GM12878 (cell line): Measurements from ENCODE around the gene CWC25. TPM values are rescaled to one million over a fixed set of nuclear protein-coding genes. Genes with fewer than 3 reads are reported as not detected.

ENCODE experiments used
- JUND ChIP-seq: IDR thresholded peaks from 2 replicates; pipeline ENCODE4 v1.6.1; 2012; ENCODE audit warnings: low read depth, mild to moderate bottlenecking, low read length, improper control_type of control experiment, moderate library complexity
- KLF5 ChIP-seq: fragments of 450-650 bp; IDR thresholded peaks from 2 replicates; pipeline ENCODE4 v1.6.1; 2014; ENCODE audit warnings: mild to moderate bottlenecking; ENCODE audit not compliant: partially characterized antibody
- NBN ChIP-seq: fragments of 450-650 bp; IDR thresholded peaks from 2 replicates; pipeline ENCODE4 v1.6.1; 2016
- NR2C1 ChIP-seq: fragments of 450-650 bp; IDR thresholded peaks from 2 replicates; pipeline ENCODE4 v1.6.1; 2017; ENCODE audit warnings: antibody characterized with exemption, mild to moderate bottlenecking, moderate library complexity
- PAX8 ChIP-seq: fragments of 450-650 bp; IDR thresholded peaks from 2 replicates; pipeline ENCODE4 v1.6.1; 2017; ENCODE audit warnings: mild to moderate bottlenecking, moderate library complexity
- POU2F2 ChIP-seq: IDR thresholded peaks from 3 replicates; pipeline ENCODE4 v1.6.1; 2011; ENCODE audit warnings: low read depth, mild to moderate bottlenecking, low read length, borderline replicate concordance
- RAD51 ChIP-seq: fragments of 450-650 bp; IDR thresholded peaks from 2 replicates; pipeline ENCODE4 v1.6.1; 2016; ENCODE audit warnings: moderate library complexity, mild to moderate bottlenecking, inconsistent platforms
- RELA ChIP-seq: fragments of 450-650 bp; IDR thresholded peaks from 2 replicates; pipeline ENCODE4 v1.8.0; 2014; ENCODE audit warnings: borderline replicate concordance; ENCODE audit not compliant: partially characterized antibody
- RFX5 ChIP-seq: IDR thresholded peaks from 2 replicates; pipeline ENCODE4 v1.6.1; 2011; ENCODE audit warnings: low read depth, low read length, improper control_type of control experiment
- RUNX3 ChIP-seq: IDR thresholded peaks from 2 replicates; pipeline ENCODE4 v1.6.1; 2012; ENCODE audit warnings: low read length, inconsistent platforms
- STAT1 ChIP-seq: fragments of 450-650 bp; conservative IDR thresholded peaks from 2 replicates; pipeline ENCODE4 v1.6.1; 2014; ENCODE audit warnings: antibody characterized with exemption, mild to moderate bottlenecking
- TCF3 ChIP-seq: IDR thresholded peaks from 2 replicates; pipeline ENCODE4 v1.6.1; 2012; ENCODE audit warnings: low read depth, mild to moderate bottlenecking, low read length, borderline replicate concordance; ENCODE audit not compliant: insufficient read depth
- WRNIP1 ChIP-seq: IDR thresholded peaks from 2 replicates; pipeline ENCODE4 v1.6.1; 2011; ENCODE audit warnings: low read depth, low read length, improper control_type of control experiment, borderline replicate concordance
- YBX1 ChIP-seq: fragments of 450-650 bp; IDR thresholded peaks from 2 replicates; pipeline ENCODE4 v1.6.1; 2016; ENCODE audit warnings: antibody characterized with exemption
- ZNF217 ChIP-seq: fragments of 450-650 bp; IDR thresholded peaks from 2 replicates; pipeline ENCODE4 v1.6.1; 2017; ENCODE audit warnings: antibody characterized with exemption, mild to moderate bottlenecking
- polyA plus RNA-seq, 11 experiments: library from polyadenylated mRNA; depleted of rRNA in 4 of 11; unstranded in 6 of 11; stranded (reverse) in 5 of 11; fragments of >200 nt; fragmentation: Nextera tagmentation in 4 of 11; fragmentation: Illumina TruSeq in 1 of 11; extraction: Ambion mirVana in 4 of 11; extraction: Trizol in 1 of 11; gene quantifications; 1 replicate in 1 of 11; 2 replicates in 10 of 11; pipeline versions ENCODE4 v1.2.1 to v1.2.3, GENCODE V29; 2011 to 2016; ENCODE audit warnings: inconsistent platforms in 2 of 11, missing spikeins in 2 of 11, low read depth in 1 of 11
- total RNA-seq, 4 experiments: library from RNA; depleted of rRNA in 3 of 4; stranded (reverse); fragments of >200 nt in 3 of 4; fragmentation: Illumina TruSeq in 1 of 4; extraction: Trizol in 1 of 4; gene quantifications; 2 replicates each; pipeline versions ENCODE4 v1.2.1 to v1.2.3, GENCODE V29; 2013 to 2021
- TF ChIP-seq, protein P1 (sequence below): fragments of 450-650 bp; formaldehyde crosslinking; IDR thresholded peaks from 2 replicates; pipeline ENCODE4 v1.5.0; 2022; ENCODE audit warnings: mild to moderate bottlenecking, missing genetic modification characterization
- TF ChIP-seq, protein P2 (sequence below): fragments of 450-650 bp; IDR thresholded peaks from 2 replicates; pipeline ENCODE4 v1.6.1; 2017; ENCODE audit warnings: mild to moderate bottlenecking, moderate library complexity
- TF ChIP-seq, protein P3 (sequence below): IDR thresholded peaks from 2 replicates; pipeline ENCODE4 v1.6.1; 2011; ENCODE audit warnings: borderline replicate concordance, low read depth, mild to moderate bottlenecking, moderate library complexity, low read length; ENCODE audit not compliant: insufficient read depth, poor library complexity, severe bottlenecking
- TF ChIP-seq, protein P4 (sequence below): fragments of 450-650 bp; IDR thresholded peaks from 2 replicates; pipeline ENCODE4 v1.6.1; 2016; ENCODE audit warnings: mild to moderate bottlenecking

Gene CWC25
- total and polyA plus RNA-seq, 10 of the 15 experiments (the other 5 are each of a cell fraction or from before 2014, with no cell fraction given), result 14.7 to 29.7 (median 22.9) TPM

DNA sequence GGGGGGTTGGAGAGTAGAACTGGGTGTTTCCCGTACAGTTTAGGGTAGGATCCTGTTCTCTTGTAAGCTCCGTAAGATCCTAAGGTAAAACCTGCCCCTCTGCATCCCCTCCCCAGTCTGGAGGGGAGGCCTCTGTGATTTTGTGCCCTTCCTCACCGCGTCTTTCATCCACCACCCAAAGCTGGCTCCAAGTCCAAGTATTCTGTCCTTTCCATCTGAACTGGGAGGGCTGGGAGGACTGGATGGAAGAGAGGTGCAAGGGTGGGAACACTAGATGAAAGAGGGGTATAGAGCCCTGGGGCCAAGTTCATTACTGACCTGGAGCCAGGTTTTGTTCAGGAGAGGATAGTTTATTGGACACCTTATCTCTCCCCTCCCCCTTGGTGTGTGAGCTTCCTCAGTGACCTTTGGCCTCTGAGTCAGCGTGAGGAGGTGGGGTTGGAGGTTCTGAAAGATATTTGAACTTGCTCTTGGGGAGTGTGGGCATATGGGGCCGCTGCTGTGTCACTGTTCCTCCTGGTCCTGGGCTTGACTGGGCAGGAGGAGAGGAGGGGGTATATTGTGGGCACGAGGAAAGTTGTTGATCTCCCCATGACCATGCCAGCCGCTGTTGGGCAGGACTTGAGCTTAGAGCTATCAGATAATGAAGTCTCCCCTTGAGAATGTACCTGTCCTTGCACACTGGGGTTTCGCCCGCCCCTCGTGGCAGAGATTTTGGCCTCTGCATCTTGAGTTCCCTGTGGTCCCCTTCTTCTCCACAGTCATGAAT is 46.3 kb upstream of the CWC25 start (continued):
- TF ChIP-seq, protein P1, sequence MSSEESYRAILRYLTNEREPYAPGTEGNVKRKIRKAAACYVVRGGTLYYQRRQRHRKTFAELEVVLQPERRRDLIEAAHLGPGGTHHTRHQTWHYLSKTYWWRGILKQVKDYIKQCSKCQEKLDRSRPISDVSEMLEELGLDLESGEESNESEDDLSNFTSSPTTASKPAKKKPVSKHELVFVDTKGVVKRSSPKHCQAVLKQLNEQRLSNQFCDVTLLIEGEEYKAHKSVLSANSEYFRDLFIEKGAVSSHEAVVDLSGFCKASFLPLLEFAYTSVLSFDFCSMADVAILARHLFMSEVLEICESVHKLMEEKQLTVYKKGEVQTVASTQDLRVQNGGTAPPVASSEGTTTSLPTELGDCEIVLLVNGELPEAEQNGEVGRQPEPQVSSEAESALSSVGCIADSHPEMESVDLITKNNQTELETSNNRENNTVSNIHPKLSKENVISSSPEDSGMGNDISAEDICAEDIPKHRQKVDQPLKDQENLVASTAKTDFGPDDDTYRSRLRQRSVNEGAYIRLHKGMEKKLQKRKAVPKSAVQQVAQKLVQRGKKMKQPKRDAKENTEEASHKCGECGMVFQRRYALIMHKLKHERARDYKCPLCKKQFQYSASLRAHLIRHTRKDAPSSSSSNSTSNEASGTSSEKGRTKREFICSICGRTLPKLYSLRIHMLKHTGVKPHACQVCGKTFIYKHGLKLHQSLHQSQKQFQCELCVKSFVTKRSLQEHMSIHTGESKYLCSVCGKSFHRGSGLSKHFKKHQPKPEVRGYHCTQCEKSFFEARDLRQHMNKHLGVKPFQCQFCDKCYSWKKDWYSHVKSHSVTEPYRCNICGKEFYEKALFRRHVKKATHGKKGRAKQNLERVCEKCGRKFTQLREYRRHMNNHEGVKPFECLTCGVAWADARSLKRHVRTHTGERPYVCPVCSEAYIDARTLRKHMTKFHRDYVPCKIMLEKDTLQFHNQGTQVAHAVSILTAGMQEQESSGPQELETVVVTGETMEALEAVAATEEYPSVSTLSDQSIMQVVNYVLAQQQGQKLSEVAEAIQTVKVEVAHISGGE (CRISPR knock-in tag), result no peak
- TF ChIP-seq, protein P2, sequence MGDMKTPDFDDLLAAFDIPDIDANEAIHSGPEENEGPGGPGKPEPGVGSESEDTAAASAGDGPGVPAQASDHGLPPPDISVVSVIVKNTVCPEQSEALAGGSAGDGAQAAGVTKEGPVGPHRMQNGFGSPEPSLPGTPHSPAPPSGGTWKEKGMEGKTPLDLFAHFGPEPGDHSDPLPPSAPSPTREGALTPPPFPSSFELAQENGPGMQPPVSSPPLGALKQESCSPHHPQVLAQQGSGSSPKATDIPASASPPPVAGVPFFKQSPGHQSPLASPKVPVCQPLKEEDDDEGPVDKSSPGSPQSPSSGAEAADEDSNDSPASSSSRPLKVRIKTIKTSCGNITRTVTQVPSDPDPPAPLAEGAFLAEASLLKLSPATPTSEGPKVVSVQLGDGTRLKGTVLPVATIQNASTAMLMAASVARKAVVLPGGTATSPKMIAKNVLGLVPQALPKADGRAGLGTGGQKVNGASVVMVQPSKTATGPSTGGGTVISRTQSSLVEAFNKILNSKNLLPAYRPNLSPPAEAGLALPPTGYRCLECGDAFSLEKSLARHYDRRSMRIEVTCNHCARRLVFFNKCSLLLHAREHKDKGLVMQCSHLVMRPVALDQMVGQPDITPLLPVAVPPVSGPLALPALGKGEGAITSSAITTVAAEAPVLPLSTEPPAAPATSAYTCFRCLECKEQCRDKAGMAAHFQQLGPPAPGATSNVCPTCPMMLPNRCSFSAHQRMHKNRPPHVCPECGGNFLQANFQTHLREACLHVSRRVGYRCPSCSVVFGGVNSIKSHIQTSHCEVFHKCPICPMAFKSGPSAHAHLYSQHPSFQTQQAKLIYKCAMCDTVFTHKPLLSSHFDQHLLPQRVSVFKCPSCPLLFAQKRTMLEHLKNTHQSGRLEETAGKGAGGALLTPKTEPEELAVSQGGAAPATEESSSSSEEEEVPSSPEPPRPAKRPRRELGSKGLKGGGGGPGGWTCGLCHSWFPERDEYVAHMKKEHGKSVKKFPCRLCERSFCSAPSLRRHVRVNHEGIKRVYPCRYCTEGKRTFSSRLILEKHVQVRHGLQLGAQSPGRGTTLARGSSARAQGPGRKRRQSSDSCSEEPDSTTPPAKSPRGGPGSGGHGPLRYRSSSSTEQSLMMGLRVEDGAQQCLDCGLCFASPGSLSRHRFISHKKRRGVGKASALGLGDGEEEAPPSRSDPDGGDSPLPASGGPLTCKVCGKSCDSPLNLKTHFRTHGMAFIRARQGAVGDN, result peak; percentile 50
- TF ChIP-seq RAD51, result no peak
- no peak for TF ChIP-seq POU2F2
- TF ChIP-seq JUND, result no peak
- peak; percentile 78 for TF ChIP-seq KLF5
- TF ChIP-seq, protein P3, sequence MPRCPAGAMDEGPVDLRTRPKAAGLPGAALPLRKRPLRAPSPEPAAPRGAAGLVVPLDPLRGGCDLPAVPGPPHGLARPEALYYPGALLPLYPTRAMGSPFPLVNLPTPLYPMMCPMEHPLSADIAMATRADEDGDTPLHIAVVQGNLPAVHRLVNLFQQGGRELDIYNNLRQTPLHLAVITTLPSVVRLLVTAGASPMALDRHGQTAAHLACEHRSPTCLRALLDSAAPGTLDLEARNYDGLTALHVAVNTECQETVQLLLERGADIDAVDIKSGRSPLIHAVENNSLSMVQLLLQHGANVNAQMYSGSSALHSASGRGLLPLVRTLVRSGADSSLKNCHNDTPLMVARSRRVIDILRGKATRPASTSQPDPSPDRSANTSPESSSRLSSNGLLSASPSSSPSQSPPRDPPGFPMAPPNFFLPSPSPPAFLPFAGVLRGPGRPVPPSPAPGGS, result no peak
- peak; percentile 20 for TF ChIP-seq RELA
- TF ChIP-seq PAX8, result no peak
- TF ChIP-seq NBN, result peak; percentile 75
- TF ChIP-seq WRNIP1, result no peak
- TF ChIP-seq ZNF217, result no peak
- no peak for TF ChIP-seq RFX5
- no peak for TF ChIP-seq YBX1
- TF ChIP-seq, protein P4, sequence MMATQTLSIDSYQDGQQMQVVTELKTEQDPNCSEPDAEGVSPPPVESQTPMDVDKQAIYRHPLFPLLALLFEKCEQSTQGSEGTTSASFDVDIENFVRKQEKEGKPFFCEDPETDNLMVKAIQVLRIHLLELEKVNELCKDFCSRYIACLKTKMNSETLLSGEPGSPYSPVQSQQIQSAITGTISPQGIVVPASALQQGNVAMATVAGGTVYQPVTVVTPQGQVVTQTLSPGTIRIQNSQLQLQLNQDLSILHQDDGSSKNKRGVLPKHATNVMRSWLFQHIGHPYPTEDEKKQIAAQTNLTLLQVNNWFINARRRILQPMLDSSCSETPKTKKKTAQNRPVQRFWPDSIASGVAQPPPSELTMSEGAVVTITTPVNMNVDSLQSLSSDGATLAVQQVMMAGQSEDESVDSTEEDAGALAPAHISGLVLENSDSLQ, result no peak
- TF ChIP-seq TCF3, result no peak
- no peak for TF ChIP-seq RUNX3
- peak; percentile 94 for TF ChIP-seq NR2C1
- no peak for TF ChIP-seq STAT1
